Bronchial epithelial cell (primary cell): ENCODE data around the gene PPP1R3G. TPM values are rescaled to one million over a fixed set of nuclear protein-coding genes. Genes with fewer than 3 reads are reported as not detected.
"Not testable (repeated sequence)": the region's sequence is repeated elsewhere in the genome, so short reads cannot be mapped to it uniquely, and the experiment has no call there.

Source experiments
- DNase-seq: peaks from one replicate; pipeline ENCODE4 v3.0.0-alpha.2; 2010; ENCODE audit warnings: low read depth
- FAIRE-seq: peaks from 2 replicates; lab custom pipeline; 2011; peaks lifted over from hg19 to GRCh38; lab: Jason Lieb, UNC
- H3K27me3 ChIP-seq: 2 replicates; pipeline ENCODE4 v1.5.1; 2011; ENCODE audit warnings: low read length; ENCODE audit not compliant: control insufficient read depth, insufficient read depth
- H3K36me3 ChIP-seq: 2 replicates; pipeline ENCODE4 v1.5.1; 2011; ENCODE audit warnings: low read length; ENCODE audit not compliant: control insufficient read depth, insufficient read depth
- H3K4me3 ChIP-seq: 2 replicates; pipeline ENCODE4 v1.5.1; 2011; ENCODE audit warnings: mild to moderate bottlenecking, low read depth, low read length, control low read depth
- total RNA-seq: library from RNA; depleted of rRNA; stranded (reverse); fragments of >200 nt; gene quantifications from 2 replicates; pipeline ENCODE4 v1.2.1, GENCODE V29; 2014
- TF ChIP-seq, protein P1 (sequence below): IDR thresholded peaks from 2 replicates; pipeline ENCODE4 v1.5.1; 2011; ENCODE audit warnings: mild to moderate bottlenecking, moderate library complexity, low read length, control low read depth, inconsistent platforms; ENCODE audit not compliant: insufficient read depth, severe bottlenecking

PPP1R3G gene
- total RNA-seq, 1 donor from 2014 or later: 1.8 TPM

DNA sequence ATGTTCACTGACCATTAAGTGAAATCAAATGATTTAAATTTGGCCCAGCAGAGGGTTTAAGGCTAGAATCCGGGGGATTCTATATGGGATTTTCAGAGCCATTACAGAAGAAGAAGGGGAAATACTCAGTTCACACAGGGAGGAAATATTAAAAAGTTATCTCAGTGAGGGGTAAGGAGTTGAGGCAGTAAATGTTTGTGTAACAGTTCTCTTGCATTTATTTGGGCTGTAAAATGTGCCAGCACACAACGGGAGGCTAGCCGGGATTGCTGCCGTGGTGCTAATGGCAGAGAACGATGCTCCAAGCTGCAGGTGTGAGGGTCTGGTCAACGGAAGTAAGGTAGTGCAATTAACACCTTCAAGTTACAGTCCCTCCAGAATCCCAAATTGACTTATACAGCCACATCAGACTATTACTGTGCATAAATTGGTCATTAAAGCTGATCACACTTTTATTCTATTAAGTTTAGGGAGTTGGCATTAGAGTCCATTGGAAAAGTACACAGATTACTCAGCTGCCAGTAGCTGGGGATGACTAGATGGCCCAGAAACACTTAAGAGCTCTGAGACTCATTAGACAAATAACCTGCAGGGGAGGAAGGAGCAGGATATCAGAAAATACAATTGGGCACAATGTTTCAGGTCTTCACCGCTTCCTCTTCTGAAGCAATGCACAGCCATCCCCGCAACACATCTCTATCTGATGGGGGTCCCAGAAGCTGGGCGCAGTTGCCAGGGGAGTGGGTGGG, 31.3 kb downstream of the PPP1R3G start:
- Histone ChIP-seq H3K36me3 (no peaks in the 10 kb centered on the region), H3K27me3 (no peaks in the 10 kb centered on the region), H3K4me3 (no peak overlapping the region)
- FAIRE-seq (no peak), DNase-seq (peak; percentile 55)
- TF ChIP-seq, protein P1, sequence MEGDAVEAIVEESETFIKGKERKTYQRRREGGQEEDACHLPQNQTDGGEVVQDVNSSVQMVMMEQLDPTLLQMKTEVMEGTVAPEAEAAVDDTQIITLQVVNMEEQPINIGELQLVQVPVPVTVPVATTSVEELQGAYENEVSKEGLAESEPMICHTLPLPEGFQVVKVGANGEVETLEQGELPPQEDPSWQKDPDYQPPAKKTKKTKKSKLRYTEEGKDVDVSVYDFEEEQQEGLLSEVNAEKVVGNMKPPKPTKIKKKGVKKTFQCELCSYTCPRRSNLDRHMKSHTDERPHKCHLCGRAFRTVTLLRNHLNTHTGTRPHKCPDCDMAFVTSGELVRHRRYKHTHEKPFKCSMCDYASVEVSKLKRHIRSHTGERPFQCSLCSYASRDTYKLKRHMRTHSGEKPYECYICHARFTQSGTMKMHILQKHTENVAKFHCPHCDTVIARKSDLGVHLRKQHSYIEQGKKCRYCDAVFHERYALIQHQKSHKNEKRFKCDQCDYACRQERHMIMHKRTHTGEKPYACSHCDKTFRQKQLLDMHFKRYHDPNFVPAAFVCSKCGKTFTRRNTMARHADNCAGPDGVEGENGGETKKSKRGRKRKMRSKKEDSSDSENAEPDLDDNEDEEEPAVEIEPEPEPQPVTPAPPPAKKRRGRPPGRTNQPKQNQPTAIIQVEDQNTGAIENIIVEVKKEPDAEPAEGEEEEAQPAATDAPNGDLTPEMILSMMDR: no peak

DNA sequence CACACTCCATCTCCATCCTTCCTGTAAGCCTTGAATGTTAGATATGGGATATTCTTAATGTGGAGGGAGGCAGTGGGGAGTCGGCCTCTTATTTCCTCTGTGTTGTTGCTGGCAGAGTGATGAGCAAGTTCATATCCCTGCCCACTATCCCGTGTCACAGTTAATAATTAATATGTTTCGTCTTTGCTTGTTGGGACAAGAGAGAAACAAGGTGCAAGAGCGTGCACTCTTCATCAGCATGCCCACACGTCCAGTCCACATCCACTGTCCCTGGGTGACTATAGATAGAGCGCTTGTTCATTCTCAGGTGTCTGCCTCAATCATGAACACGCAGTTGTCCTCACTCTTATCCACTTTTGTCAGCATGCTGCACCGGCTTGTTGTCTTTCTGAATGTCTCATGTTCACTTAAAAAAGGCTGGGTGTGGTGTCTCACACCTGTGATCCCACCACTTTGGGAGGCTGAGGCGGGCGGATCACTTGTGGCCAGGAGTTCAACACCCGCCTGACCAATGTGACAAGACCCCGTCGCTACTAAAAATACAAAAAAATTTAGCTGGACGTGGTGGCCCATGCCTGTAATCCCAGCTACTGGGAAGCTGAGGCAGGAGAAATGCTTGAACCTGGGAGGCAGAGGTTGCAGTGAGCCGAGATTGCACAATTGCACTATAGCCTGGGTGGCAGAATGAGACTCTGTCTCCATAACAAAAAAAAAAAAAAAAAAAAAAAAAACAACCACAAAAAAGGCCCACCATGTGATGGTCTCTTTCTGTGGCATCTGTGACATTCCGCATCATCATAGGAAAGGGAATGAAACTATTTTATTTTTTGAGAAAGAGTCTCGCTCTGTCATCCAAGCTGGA, 34.2 kb downstream of the PPP1R3G start:
- Histone ChIP-seq H3K4me3 (no peak overlapping the region), H3K36me3 (no peaks in the 10 kb centered on the region), H3K27me3 (no peaks in the 10 kb centered on the region)
- FAIRE-seq (no peak), DNase-seq (no peak)
- TF ChIP-seq, protein P1: no peak

DNA sequence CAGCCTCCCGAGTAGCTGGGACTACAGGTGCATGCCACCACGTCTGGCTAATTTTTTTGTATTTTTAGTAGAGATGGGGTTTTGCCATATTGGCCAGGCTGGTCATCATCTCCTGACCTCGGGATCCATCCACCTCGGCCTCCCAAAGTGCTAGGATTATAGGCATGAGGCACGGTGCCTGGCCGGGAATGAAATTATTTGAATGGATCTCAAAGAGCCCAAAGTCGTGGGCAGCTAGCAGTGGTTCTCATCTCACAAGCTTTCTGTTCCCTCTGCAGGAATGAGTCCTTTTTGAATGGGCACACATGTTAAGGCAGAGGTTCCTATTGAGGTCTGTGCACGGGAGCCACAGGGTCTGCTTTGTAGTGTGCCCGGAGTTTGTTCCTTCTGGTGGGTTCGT, 34.9 kb downstream of the PPP1R3G start:
- DNase-seq (no peak), FAIRE-seq (no peak)
- no peaks in the 10 kb centered on the region for H3K36me3 ChIP-seq
- H3K4me3 ChIP-seq: no peak overlapping the region
- TF ChIP-seq, protein P1: no peak
- H3K27me3 ChIP-seq: no peaks in the 10 kb centered on the region

DNA sequence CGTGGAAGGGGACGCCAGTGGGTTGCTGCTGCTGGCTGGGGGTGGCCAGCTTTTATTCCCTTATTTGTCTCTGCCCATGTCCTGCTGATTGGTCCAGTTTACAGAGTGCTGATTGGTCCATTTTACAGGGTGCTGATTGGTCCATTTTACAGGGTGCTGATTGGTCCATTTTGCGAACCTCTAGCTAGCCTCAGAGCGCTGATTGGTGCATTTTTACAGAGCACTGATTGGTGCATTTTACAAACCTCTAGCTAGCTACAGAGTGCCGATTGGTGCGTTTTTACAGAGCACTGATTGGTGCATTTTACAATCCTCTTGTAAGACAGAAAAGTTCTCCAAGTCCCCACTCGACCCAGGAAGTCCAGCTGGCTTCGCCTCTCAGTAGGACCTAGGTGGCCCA, 35.4 kb downstream of the PPP1R3G start:
- H3K4me3 ChIP-seq, H3K27me3 ChIP-seq, H3K36me3 ChIP-seq, DNase-seq, FAIRE-seq: not testable (repeated sequence)

DNA sequence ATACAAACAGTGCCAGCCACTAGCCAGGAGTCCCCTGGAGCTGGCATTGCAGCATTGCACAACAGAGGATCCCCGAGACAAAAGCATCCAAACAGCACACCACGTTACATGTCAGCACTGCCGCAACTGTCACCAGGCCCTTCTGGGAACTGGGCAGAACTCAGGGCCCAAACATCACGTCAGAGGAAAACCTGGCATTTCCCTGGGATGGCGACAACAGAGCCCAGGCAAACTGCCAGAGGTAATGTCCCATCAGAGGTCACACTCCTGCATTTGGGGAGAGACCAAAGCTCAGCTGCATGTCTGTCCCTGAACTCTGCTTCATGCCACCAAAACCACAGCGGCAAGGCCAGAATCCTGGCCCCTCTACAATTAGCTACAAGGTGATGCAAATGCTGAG, 36.3 kb downstream of the PPP1R3G start:
- TF ChIP-seq, protein P1: no peak
- FAIRE-seq (no peak), DNase-seq (no peak)
- no peaks in the 10 kb centered on the region for H3K27me3 ChIP-seq
- H3K4me3 ChIP-seq: no peak overlapping the region
- H3K36me3 ChIP-seq: no peaks in the 10 kb centered on the region

DNA sequence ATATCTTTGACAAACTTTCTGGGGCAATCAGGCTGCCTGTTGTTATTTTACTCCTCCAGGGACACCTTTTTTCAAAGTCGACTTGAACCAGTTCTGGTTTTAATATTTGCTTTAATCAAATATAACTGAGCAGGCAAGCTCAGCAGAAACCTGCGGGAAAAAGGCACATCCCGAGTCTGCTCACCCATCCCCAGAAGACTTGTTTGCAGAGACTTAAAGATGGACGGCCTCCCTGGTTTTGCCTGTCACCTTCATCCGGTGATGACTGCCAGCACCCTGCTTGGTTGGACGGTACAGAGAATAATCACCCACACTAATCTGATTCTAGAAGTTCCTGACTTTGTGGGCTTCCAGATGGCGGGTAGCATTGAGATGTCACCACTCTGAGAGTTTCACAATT, 36.8 kb downstream of the PPP1R3G start:
- Histone ChIP-seq H3K27me3 (no peaks in the 10 kb centered on the region), H3K36me3 (no peaks in the 10 kb centered on the region), H3K4me3 (no peak overlapping the region)
- DNase-seq (no peak), FAIRE-seq (no peak)
- TF ChIP-seq, protein P1: no peak
